ENCODE measurements around the gene WDR41.
"Not testable (repeated sequence)": the region's sequence is repeated elsewhere in the genome, so short reads cannot be mapped to it uniquely, and the experiment has no call there.

Gene WDR41, protein sequence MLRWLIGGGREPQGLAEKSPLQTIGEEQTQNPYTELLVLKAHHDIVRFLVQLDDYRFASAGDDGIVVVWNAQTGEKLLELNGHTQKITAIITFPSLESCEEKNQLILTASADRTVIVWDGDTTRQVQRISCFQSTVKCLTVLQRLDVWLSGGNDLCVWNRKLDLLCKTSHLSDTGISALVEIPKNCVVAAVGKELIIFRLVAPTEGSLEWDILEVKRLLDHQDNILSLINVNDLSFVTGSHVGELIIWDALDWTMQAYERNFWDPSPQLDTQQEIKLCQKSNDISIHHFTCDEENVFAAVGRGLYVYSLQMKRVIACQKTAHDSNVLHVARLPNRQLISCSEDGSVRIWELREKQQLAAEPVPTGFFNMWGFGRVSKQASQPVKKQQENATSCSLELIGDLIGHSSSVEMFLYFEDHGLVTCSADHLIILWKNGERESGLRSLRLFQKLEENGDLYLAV

DNA sequence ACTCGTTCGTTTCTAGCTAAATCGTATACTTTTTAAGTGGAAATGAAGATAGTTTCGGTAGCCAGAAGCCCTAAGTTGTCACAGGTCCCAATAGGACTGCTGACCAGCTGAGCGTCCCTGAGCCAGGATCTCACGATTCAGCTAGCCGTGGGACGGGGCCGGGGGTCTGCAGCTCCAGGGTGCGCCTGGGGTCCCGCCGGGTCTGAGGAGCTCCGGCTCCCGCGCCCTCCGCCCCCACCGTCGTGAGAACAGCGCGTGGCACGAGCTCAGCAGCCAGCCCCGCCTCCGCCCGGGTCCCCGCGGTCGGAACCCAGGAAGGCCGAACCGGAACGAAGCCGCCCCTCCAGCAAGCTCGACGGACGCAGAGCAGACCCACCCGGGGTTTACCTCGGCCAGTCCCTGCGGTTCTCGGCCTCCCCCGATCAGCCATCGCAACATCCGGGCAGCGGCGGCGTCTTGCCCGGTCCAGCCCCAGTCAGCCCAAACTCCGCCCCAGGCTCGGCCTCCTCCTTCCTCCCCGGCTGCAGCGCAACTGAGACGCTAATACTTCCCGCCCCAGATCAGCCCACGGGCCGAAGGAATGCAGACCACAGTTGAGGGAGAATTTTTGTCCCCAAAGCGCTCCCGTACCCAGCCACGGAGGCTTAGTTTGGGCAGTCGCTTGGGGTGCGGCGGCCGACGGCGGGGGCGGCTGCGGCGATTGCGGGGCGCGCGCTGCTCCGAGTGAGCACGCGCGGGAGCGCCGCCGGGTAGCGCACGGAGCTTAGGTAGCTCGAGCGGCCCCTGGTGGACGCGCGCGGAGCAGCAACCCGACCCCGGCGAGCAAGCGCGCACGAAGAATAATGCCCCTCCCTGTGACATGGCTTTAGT, at the start of gene WDR41:
TSS of gene WDR41 (minus strand) at position 534 of the 870 bp plus-strand sequence. CDS start at position 438, 96 bp downstream.
- DNase-seq = peak; percentile 98

GRCh38 chr5:77531297-77531696, 39.2 kb upstream of the WDR41 start:
- no peak for DNase-seq

DNA sequence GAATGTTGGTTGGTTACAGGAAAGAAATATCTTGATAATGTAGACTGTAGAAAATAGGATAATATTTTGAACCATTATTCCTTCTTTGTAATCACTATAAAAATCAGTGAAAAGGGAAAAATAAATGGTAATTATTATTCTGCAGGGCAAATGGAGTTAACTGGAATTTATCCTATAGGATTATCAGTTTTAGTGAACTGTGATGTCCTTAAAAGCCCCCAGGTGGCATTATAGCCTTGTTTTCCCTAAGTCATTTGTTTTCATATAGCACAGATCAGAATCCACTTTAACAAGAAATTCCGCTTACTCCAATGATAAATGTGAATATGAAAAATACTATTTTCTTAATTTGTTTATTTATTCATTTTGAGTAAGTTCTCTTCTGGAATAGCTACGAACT, 26.2 kb upstream of the WDR41 start:
- peak; percentile 5 for DNase-seq

DNA sequence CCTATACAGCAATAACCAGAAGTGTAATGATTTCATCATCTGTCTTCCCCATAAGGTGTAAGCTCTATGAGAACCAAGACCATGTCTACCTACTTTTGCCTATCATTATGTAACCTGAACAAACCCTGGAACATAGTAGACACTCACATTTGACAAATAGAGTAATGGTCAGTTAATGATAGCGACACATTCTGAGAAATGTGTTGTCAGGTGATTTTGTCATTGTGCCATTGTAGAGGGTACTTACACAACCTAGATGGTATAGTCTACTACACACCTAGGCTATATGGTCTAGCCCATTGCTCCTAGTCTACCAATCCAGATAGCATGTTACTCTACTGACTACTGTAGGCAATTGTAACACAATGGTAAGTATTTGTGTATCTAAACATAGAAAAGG, 22.3 kb upstream of the WDR41 start:
- DNase-seq = no peak

DNA sequence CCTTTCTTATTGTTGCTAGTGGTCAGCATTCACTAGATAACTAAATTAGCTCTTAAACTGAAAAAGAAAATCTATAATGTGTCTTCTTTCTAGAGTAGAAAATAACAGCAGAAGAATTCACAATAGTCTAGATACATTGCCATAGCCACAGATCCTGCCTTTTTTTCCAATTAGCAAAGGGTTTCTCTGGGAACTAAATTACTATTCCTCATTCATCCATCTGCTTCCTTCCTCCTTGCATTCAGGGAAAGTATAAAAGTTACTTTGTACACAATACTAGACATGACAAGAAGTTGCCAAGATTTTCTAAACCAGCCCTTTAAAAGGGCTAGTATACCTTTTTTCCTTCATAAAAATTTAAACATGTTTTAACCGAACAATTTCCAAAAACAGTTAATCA, 21.2 kb upstream of the WDR41 start:
- no peak for DNase-seq

- not testable (repeated sequence) for DNase-seq
These were observed 9.0 kb upstream of the WDR41 start for GRCh38 chr5:77501132-77501531.

DNA sequence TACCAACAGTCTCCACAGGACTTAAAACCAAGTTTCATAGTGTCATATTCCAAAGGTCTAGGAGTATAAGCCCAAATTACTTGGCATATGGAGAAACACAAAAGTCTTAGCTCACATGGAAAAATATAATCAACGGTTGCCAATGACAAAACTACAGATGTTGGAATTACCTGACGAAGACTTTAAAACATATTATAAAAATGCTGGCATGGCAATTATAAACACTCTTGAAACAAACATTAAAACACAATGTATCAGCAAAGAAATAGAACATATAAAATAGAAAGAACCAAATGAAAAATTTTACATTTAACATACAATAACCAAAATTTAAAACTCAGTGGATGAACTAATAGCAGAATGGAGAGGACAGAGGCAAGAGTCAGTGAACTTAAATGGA, 7.9 kb upstream of the WDR41 start:
- no peak for DNase-seq

DNA sequence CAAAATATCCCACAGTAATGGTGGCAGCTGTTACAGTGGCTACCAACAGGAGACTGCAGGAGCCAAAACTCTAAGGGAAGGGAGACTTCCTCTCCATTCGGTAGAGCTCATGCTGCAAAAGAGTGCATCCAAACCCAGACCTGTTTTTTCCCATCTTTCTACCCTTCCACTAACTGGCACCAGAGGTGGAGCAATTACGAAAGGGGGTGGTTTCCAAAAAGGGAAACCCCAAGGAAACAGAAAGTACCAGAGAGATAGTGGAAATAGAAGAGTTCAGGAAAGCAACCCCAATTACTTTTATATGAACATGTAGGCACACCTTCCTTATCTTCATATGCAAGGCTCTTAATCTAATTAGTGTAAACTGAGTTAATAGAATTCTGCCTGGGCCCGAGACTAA, 7.3 kb upstream of the WDR41 start:
- no peak for DNase-seq

GRCh38 chr5:77498952-77499351, 6.8 kb upstream of the WDR41 start:
- DNase-seq = no peak

GRCh38 chr5:77494935-77495334, 2.8 kb upstream of the WDR41 start:
- DNase-seq = no peak

DNA sequence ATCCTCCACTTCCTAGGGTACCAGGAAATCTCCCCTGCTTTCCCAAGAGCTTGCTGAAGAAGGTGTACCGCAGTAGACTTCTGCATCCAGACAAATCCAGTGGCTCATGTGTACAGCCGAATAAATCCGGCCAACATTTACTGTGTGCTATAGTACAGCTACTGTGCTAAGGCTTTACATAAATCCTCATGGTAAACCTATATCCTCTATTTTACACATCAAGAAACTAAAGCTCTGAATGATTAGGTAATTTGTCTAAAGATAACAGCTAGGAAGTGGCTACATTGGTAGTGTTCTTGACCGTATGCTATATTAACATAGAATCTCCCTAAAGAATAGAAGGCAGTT, 511 bp upstream of the WDR41 start:
- DNase-seq = no peak

- peak; percentile 27 for DNase-seq
These were observed 1.3 kb downstream of the WDR41 start for GRCh38 chr5:77490741-77491344.

DNA sequence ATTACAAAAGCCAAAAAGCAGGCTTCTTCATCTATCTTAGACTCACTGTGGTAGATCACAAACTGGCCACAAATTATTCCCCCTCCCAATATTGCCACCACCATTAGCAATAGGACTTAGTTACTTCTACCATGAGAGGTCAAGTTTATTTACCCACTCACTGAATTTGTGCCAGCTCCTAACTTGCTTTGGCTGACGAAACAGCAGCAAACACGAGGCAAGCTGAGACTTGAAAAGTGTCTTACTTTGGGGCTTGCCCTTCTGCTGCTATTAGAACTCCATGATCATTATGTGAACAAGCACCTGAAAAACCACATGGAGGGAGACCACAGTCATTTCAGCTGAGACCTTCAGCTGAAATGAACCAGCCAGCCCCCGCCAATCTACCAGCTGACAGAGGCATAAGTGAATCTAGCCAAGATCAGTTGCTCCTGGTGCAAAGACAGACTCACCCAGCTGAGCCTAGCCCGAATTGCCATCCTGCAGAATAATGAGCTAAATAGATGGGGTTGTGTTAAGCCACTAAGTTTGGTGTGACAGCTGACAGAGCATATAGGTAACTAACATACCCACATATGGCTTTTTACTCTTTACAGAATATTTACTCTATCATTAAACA, 5.7 kb downstream of the WDR41 start:
- no peak for DNase-seq

DNA sequence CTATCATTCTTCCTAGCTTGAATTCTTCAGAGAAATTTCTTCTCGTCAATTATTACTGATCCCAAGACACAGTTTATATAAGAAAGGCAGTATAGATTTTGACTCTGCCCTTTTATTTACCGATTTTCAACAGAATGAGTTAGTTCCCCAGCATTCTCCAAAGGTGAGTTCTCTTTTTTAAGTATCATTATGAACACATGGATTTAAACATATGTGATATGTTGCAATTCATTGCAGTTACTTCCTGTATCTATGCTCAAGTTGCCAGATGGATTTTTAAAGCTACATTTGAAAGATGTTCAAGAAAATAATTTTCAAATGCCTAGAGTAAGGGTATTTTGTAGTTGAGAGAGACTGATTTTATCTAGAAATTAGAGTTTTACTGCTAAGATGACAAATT, 8.4 kb downstream of the WDR41 start:
- no peak for DNase-seq

DNA sequence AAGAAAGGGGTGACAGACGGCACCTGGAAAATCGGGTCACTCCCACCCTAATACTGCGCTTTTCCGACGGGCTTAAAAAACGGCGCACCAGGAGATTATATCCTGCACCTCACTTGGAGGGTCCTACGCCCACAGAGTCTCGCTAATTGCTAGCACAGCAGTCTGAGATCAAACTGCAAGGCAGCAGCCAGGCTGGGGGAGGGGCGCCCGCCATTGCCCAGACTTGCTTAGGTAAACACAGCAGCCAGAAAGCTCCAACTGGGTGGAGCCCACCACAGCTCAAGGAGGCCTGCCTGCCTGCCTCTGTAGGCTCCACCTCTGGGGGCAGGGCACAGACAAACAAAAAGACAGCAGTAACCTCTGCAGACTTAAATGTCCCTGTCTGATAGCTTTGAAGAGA, 17.1 kb downstream of the WDR41 start:
- not testable (repeated sequence) for DNase-seq

- not testable (repeated sequence) for DNase-seq
These were observed 23.2 kb downstream of the WDR41 start for GRCh38 chr5:77468875-77469274.

DNA sequence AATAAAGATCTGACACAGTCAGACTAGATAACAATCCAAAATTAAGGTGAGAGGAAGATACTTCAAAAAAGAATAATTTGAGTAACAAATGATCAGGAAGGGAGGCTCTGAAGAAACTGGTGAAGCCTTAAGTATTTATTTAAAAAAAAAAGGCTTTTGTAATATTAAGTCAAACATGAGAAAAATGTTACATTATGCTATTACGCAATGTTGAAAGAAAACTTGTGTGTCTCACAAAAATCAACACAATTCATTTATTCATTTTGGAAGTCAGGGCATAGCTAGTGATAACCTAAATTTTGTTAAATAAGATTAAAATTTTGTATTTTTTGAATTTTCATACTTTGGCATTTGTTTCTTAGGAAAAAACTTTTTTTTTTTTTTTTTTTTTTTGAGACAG, 28.2 kb downstream of the WDR41 start:
- no peak for DNase-seq

- no peak for DNase-seq
These were observed 30.8 kb downstream of the WDR41 start for GRCh38 chr5:77461287-77461686.

DNA sequence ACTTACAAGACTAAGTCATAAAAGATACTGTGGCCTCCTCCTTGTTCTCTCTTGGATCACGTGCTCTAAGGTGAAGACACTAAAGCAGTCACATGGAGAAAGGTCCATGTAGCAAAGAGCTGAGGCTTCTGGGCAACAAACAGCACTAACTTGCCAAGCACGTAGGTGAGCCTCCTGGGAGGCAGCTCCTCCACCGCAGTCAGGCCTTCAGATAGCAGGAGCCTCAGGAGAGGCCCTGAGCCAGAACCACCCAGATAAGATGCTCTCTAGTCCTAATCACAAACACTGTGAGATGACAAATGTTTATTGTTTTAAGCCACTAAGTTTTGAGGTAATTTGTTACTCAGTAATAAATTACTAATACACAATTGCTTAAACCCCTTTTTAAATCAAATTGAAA, 38.0 kb downstream of the WDR41 start:
- DNase-seq = no peak

GRCh38 chr5:77452351-77452750, 39.8 kb downstream of the WDR41 start:
- no peak for DNase-seq

- peak; percentile 25 for DNase-seq
These were observed 42.1 kb downstream of the WDR41 start for GRCh38 chr5:77449981-77450380.

DNA sequence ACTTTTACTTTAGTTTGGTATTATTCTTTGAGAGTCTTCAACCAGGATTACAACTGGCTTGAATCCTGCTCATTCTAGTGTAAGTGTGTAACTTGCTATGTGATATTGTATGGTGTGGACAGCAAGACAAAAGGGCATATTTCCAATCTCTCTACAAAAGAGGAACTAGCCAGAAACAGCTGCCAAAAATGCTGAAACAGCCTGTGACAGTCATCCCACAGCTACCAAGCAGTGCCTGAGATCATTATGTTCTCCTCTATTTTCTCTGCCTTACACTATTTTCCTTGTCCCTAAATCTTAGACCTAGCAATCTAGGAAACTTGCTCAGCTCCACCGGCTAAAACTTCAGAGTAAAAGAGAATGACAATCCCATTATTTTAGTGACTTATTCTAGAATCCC, 42.8 kb downstream of the WDR41 start:
- DNase-seq = no peak

GRCh38 chr5:77448831-77449230, 43.3 kb downstream of the WDR41 start:
- no peak for DNase-seq

Data from fibroblast of skin of right biceps (primary cell).